WTC11 (cell line): ENCODE data around the gene ZNF423. TPM values are rescaled to one million over a fixed set of nuclear protein-coding genes. Genes with fewer than 3 reads are reported as not detected.

Source experiments
- ATAC-seq: fragments of 200-7000 bp; cut with Tn5 transposase; 2 replicates; pipeline ENCODE4 v1.10.0; 2021; ENCODE audit warnings: mild to moderate bottlenecking, moderate library complexity
- CTCF ChIA-PET: fragments of 300-600 bp; sonication (Branson Sonifier 250); formaldehyde crosslinking; loops from one replicate; lab custom pipeline; 2021; ENCODE audit warnings: antibody characterized with exemption; lab: Charles Lee
- POLR2A ChIA-PET: fragments of 350-600 bp; sonication (Branson Sonifier 250); formaldehyde crosslinking; loops from one replicate; lab custom pipeline; 2021; ENCODE audit warnings: antibody characterized with exemption; lab: Charles Lee
- DNase-seq: peaks from one replicate; pipeline ENCODE4 v3.0.0; 2021; ENCODE audit warnings: low spot score
- H3K27ac Mint-ChIP-seq: 2 replicates; pipeline ENCODE4 v1.8.0; 2021; ENCODE audit warnings: mixed read lengths
- H3K27me3 Mint-ChIP-seq: 2 replicates; pipeline ENCODE4 v1.8.0; 2021; ENCODE audit warnings: low read depth, mild to moderate bottlenecking, moderate library complexity, mixed read lengths
- H3K36me3 Mint-ChIP-seq: 2 replicates; pipeline ENCODE4 v1.8.0; 2021; ENCODE audit warnings: mixed read lengths
- H3K4me1 Mint-ChIP-seq: 2 replicates; pipeline ENCODE4 v1.8.0; 2022; ENCODE audit warnings: mixed read lengths
- H3K4me3 Mint-ChIP-seq: 2 replicates; pipeline ENCODE4 v1.8.0; 2021; ENCODE audit warnings: mild to moderate bottlenecking, moderate library complexity, mixed read lengths
- H3K9me3 Mint-ChIP-seq: 2 replicates; pipeline ENCODE4 v1.8.0; 2021; ENCODE audit warnings: mixed read lengths
- CREB1 ChIP-seq: sonication (generic); formaldehyde crosslinking; IDR thresholded peaks from 2 replicates; pipeline ENCODE4 v1.8.0; 2023; ENCODE audit warnings: mild to moderate bottlenecking, missing genetic modification reagents
- ESRRA ChIP-seq: sonication (generic); formaldehyde crosslinking; IDR thresholded peaks from 2 replicates; pipeline ENCODE4 v1.8.1; 2022; ENCODE audit warnings: mild to moderate bottlenecking, missing genetic modification reagents, borderline replicate concordance
- ETV6 ChIP-seq: sonication (generic); formaldehyde crosslinking; IDR thresholded peaks from 2 replicates; pipeline ENCODE4 v1.8.1; 2022; ENCODE audit warnings: mild to moderate bottlenecking, missing genetic modification reagents
- FOXJ3 ChIP-seq: sonication (generic); formaldehyde crosslinking; IDR thresholded peaks from 2 replicates; pipeline ENCODE4 v1.9.0; 2021; ENCODE audit warnings: missing genetic modification reagents, mild to moderate bottlenecking, borderline replicate concordance
- FOXK1 ChIP-seq: sonication (generic); formaldehyde crosslinking; IDR thresholded peaks from 2 replicates; pipeline ENCODE4 v1.8.0; 2022; ENCODE audit warnings: mild to moderate bottlenecking, moderate library complexity, missing genetic modification reagents
- GTF2I ChIP-seq: fragments of 250-450 bp; sonication (Bioruptor Pico); conservative IDR thresholded peaks from 2 replicates; pipeline ENCODE4 v1.4.0; 2021; ENCODE audit warnings: mild to moderate bottlenecking
- IRF2 ChIP-seq: sonication (generic); formaldehyde crosslinking; IDR thresholded peaks from 2 replicates; pipeline ENCODE4 v1.8.0; 2022; ENCODE audit warnings: low read depth, missing genetic modification reagents, borderline replicate concordance
- JUN ChIP-seq: sonication (generic); formaldehyde crosslinking; IDR thresholded peaks from 2 replicates; pipeline ENCODE4 v1.8.0; 2023; ENCODE audit warnings: mild to moderate bottlenecking, missing genetic modification reagents
- KAT7 ChIP-seq: sonication (generic); formaldehyde crosslinking; IDR thresholded peaks from 2 replicates; pipeline ENCODE4 v1.8.1; 2023; ENCODE audit warnings: missing genetic modification reagents, mild to moderate bottlenecking, borderline replicate concordance
- NFATC4 ChIP-seq: fragments of 250-450 bp; sonication (Bioruptor Pico); IDR thresholded peaks from 2 replicates; pipeline ENCODE4 v1.9.0; 2021; ENCODE audit warnings: mild to moderate bottlenecking
- NFE2L1 ChIP-seq: sonication (generic); formaldehyde crosslinking; IDR thresholded peaks from 2 replicates; pipeline ENCODE4 v1.8.1; 2023; ENCODE audit warnings: missing genetic modification reagents
- NR3C1 ChIP-seq: sonication (generic); formaldehyde crosslinking; conservative IDR thresholded peaks from 2 replicates; pipeline ENCODE4 v1.8.1; 2023; ENCODE audit warnings: low read depth, mild to moderate bottlenecking, missing genetic modification reagents
- SMAD4 ChIP-seq: sonication (generic); formaldehyde crosslinking; IDR thresholded peaks from 2 replicates; pipeline ENCODE4 v1.8.0; 2022; ENCODE audit warnings: mild to moderate bottlenecking, missing genetic modification reagents
- SP1 ChIP-seq: sonication (generic); formaldehyde crosslinking; conservative IDR thresholded peaks from 2 replicates; pipeline ENCODE4 v1.8.1; 2022; ENCODE audit warnings: missing genetic modification reagents
- ZNF219 ChIP-seq: sonication (generic); formaldehyde crosslinking; IDR thresholded peaks from 2 replicates; pipeline ENCODE4 v1.8.0; 2023; ENCODE audit warnings: missing genetic modification reagents, mild to moderate bottlenecking, borderline replicate concordance
- ZNF396 ChIP-seq: fragments of 250-450 bp; sonication (Bioruptor Pico); IDR thresholded peaks from 2 replicates; pipeline ENCODE4 v1.8.0; 2021; ENCODE audit warnings: mild to moderate bottlenecking, moderate library complexity, borderline replicate concordance
- total RNA-seq: library from RNA; stranded (reverse); gene quantifications from 3 replicates; pipeline ENCODE4 v1.2.3, GENCODE V29; 2021
- TF ChIP-seq, protein P1 (sequence below): sonication (generic); formaldehyde crosslinking; IDR thresholded peaks from 2 replicates; pipeline ENCODE4 v1.8.1; 2023; ENCODE audit warnings: mild to moderate bottlenecking, missing genetic modification reagents
- TF ChIP-seq, protein P2 (sequence below): sonication (generic); formaldehyde crosslinking; IDR thresholded peaks from 2 replicates; pipeline ENCODE4 v1.8.1; 2023; ENCODE audit warnings: mild to moderate bottlenecking, missing genetic modification reagents, moderate library complexity
- TF ChIP-seq, protein P3 (sequence below): sonication (generic); formaldehyde crosslinking; IDR thresholded peaks from 2 replicates; pipeline ENCODE4 v1.8.1; 2022; ENCODE audit warnings: mild to moderate bottlenecking, moderate library complexity, missing genetic modification reagents
- TF ChIP-seq, protein P4 (sequence below): sonication (generic); formaldehyde crosslinking; IDR thresholded peaks from 2 replicates; pipeline ENCODE4 v1.8.1; 2023; ENCODE audit warnings: mild to moderate bottlenecking, missing genetic modification reagents, moderate library complexity
- TF ChIP-seq, protein P5 (sequence below): sonication (generic); formaldehyde crosslinking; IDR thresholded peaks from 2 replicates; pipeline ENCODE4 v1.8.1; 2022; ENCODE audit warnings: low read depth, missing genetic modification reagents, borderline replicate concordance

The ZNF423 gene
- total RNA-seq, 1 experiment from 2014 or later = 38.8 TPM

DNA sequence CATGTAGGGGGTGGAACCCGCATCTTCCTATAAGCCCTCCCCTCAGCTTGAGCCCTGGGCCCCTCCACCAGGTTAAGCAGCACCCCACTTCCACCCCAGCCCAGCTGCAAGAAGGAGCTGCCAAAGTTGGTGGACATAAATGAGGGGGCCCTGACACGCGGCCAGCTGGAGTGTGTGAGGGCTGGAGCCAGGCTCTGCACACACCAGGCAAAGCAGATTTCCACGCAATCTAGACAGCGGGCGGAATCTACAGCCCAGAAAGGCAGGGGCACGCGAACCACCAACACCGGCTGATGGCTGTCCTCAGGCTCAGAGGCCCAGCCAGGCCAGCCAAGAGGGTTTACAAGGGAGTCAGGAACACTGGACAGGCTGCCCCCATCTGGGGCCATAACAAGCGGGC lies 171.2 kb downstream of the ZNF423 start:
- Mint-ChIP-seq H3K4me3 (no peak overlapping the region), H3K36me3 (peaks cover 9% of the 10 kb centered on the region), H3K4me1 (peaks cover 32% of the 10 kb centered on the region), H3K27ac (no peak overlapping the region), H3K27me3 (no peaks in the 10 kb centered on the region), H3K9me3 (peaks cover 7% of the 10 kb centered on the region)
- ChIA-PET CTCF (interaction anchor here (1.1 to 1.5 kb wide), 2 partner anchors 173 to 273 kb away, joined by 3 to 4 read pairs; no protein-coding TSS in a partner anchor), POLR2A (no interaction called here)
- no peak for TF ChIP-seq CREB1 (CRISPR knock-in tag)
- TF ChIP-seq, protein P1, sequence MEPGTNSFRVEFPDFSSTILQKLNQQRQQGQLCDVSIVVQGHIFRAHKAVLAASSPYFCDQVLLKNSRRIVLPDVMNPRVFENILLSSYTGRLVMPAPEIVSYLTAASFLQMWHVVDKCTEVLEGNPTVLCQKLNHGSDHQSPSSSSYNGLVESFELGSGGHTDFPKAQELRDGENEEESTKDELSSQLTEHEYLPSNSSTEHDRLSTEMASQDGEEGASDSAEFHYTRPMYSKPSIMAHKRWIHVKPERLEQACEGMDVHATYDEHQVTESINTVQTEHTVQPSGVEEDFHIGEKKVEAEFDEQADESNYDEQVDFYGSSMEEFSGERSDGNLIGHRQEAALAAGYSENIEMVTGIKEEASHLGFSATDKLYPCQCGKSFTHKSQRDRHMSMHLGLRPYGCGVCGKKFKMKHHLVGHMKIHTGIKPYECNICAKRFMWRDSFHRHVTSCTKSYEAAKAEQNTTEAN (CRISPR knock-in tag) = no peak
- TF ChIP-seq SP1 (CRISPR knock-in tag) = no peak
- ATAC-seq (no peak), DNase-seq (no peak)

DNA sequence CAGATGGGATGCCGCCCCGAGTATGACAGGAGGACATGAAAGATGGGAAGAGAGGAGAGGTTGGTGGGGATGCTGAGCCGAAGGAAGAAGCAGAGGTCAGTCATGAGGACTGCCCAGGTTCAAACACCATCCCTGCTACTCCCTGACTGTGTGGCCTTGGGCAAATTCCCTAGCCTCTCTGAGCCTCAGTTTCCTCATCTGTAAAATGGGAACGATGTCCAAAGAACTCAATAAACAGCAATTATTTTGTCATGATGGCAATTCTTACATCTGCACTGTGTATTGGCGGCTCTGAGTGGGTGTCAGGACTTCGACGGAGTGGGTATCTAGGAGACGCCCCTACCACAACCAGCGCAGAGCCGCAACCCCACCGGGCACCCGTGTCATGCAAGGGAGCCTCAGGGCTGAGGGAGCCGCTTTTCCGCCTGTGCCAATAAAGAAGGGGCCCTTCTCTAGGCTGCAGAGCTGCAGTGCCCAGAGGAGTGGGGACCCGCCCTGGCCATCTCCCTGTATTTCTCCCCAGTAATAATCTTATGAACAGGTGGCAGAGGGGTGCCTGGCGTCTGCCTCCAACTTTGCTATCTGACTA lies 173.2 kb downstream of the ZNF423 start:
- ATAC-seq (no peak), DNase-seq (no peak)
- TF ChIP-seq NR3C1 (CRISPR knock-in tag) = no peak
- no peak for TF ChIP-seq ZNF396 (CRISPR knock-in tag)
- TF ChIP-seq, protein P2, sequence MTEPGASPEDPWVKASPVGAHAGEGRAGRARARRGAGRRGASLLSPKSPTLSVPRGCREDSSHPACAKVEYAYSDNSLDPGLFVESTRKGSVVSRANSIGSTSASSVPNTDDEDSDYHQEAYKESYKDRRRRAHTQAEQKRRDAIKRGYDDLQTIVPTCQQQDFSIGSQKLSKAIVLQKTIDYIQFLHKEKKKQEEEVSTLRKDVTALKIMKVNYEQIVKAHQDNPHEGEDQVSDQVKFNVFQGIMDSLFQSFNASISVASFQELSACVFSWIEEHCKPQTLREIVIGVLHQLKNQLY (CRISPR knock-in tag) = no peak
- TF ChIP-seq ZNF219 (CRISPR knock-in tag) = no peak
- no peak for TF ChIP-seq NFE2L1 (CRISPR knock-in tag)
- TF ChIP-seq, protein P3, sequence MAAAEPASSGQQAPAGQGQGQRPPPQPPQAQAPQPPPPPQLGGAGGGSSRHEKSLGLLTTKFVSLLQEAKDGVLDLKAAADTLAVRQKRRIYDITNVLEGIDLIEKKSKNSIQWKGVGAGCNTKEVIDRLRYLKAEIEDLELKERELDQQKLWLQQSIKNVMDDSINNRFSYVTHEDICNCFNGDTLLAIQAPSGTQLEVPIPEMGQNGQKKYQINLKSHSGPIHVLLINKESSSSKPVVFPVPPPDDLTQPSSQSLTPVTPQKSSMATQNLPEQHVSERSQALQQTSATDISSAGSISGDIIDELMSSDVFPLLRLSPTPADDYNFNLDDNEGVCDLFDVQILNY = no peak
- TF ChIP-seq, protein P4, sequence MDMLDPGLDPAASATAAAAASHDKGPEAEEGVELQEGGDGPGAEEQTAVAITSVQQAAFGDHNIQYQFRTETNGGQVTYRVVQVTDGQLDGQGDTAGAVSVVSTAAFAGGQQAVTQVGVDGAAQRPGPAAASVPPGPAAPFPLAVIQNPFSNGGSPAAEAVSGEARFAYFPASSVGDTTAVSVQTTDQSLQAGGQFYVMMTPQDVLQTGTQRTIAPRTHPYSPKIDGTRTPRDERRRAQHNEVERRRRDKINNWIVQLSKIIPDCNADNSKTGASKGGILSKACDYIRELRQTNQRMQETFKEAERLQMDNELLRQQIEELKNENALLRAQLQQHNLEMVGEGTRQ (CRISPR knock-in tag) = no peak
- TF ChIP-seq, protein P5, sequence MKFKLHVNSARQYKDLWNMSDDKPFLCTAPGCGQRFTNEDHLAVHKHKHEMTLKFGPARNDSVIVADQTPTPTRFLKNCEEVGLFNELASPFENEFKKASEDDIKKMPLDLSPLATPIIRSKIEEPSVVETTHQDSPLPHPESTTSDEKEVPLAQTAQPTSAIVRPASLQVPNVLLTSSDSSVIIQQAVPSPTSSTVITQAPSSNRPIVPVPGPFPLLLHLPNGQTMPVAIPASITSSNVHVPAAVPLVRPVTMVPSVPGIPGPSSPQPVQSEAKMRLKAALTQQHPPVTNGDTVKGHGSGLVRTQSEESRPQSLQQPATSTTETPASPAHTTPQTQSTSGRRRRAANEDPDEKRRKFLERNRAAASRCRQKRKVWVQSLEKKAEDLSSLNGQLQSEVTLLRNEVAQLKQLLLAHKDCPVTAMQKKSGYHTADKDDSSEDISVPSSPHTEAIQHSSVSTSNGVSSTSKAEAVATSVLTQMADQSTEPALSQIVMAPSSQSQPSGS (CRISPR knock-in tag) = no peak
- no peak for TF ChIP-seq GTF2I (CRISPR knock-in tag)
- TF ChIP-seq FOXK1 = no peak
- no peak for TF ChIP-seq ESRRA (CRISPR knock-in tag)
- no peak for TF ChIP-seq ETV6 (CRISPR knock-in tag)
- no peak for TF ChIP-seq KAT7 (CRISPR knock-in tag)
- no peak for TF ChIP-seq SMAD4 (CRISPR knock-in tag)
- TF ChIP-seq FOXJ3 (CRISPR knock-in tag) = no peak
- no peak for TF ChIP-seq JUN (CRISPR knock-in tag)
- TF ChIP-seq, protein P1 (CRISPR knock-in tag) = no peak
- no peak for TF ChIP-seq IRF2 (CRISPR knock-in tag)
- no peak for TF ChIP-seq NFATC4 (CRISPR knock-in tag)
- H3K4me1 Mint-ChIP-seq = peaks cover 20% of the 10 kb centered on the region
- H3K36me3 Mint-ChIP-seq = peaks cover 19% of the 10 kb centered on the region
- no peaks in the 10 kb centered on the region for H3K27me3 Mint-ChIP-seq
- H3K27ac Mint-ChIP-seq = no peak overlapping the region
- peaks cover 7% of the 10 kb centered on the region for H3K9me3 Mint-ChIP-seq
- ChIA-PET POLR2A (no interaction called here), CTCF (interaction anchor here (1.1 kb wide), 1 partner anchor 11 kb away, joined by 3 read pairs; no protein-coding TSS in a partner anchor)
- H3K4me3 Mint-ChIP-seq = no peak overlapping the region
